Caco-2 (cell line): Measurements from ENCODE around the gene ZNF45. TPM values are rescaled to one million over a fixed set of nuclear protein-coding genes. Genes with fewer than 3 reads are reported as not detected.
"Not testable (repeated sequence)": the region's sequence is repeated elsewhere in the genome, so short reads cannot be mapped to it uniquely, and the experiment has no call there.

Source experiments
- BruUV-seq: library from RNA; stranded (reverse); fragments of 400-500 nt; replicated peaks from 2 replicates; lab custom pipeline; 2021; lab: Mats Ljungman, UMichigan
- CTCF ChIA-PET: fragments of 300-600 bp; sonication (Branson Sonifier 250); formaldehyde crosslinking; loops from one replicate; lab custom pipeline; 2022; ENCODE audit warnings: antibody characterized with exemption; lab: Charles Lee
- POLR2A ChIA-PET: fragments of 300-600 bp; sonication (Branson Sonifier 250); formaldehyde crosslinking; loops from one replicate; lab custom pipeline; 2022; ENCODE audit warnings: antibody characterized with exemption; lab: Charles Lee
- DNase-seq, 2 experiments: peaks; one replicate each; pipeline versions ENCODE4 v3.0.0 to v3.0.0-alpha.2; 2020 to 2022
- H3K27me3 ChIP-seq: replicated peaks from 2 replicates; pipeline ENCODE4 v1.6.0; 2011; ENCODE audit warnings: low read length; ENCODE audit not compliant: control insufficient read depth, insufficient read depth
- H3K36me3 ChIP-seq: 2 replicates; pipeline ENCODE4 v1.5.1; 2011; ENCODE audit warnings: low read length; ENCODE audit not compliant: control insufficient read depth, insufficient read depth
- H3K4me1 ChIP-seq: fragments of 250-450 bp; sonication (Bioruptor Pico); 2 replicates; pipeline ENCODE4 v1.5.1; 2020; ENCODE audit warnings: mild to moderate bottlenecking
- H3K4me3 ChIP-seq: 2 replicates; pipeline ENCODE4 v1.5.1; 2011; ENCODE audit warnings: low read depth, mild to moderate bottlenecking, control low read depth, low read length
- H3K9me3 ChIP-seq: fragments of 250-450 bp; sonication (Bioruptor Pico); 2 replicates; pipeline ENCODE4 v1.5.1; 2020; ENCODE audit warnings: mild to moderate bottlenecking, moderate library complexity
- H3K27ac Mint-ChIP-seq: one replicate; pipeline ENCODE4 v1.8.0; 2022; ENCODE audit warnings: mixed read lengths; ENCODE audit not compliant: unreplicated experiment
- H3K27me3 Mint-ChIP-seq: one replicate; pipeline ENCODE4 v1.8.0; 2022; ENCODE audit warnings: mixed read lengths; ENCODE audit not compliant: insufficient read depth, unreplicated experiment
- H3K36me3 Mint-ChIP-seq: one replicate; pipeline ENCODE4 v1.8.0; 2022; ENCODE audit warnings: mild to moderate bottlenecking, mixed read lengths; ENCODE audit not compliant: insufficient read depth, unreplicated experiment
- H3K4me1 Mint-ChIP-seq: one replicate; pipeline ENCODE4 v1.8.0; 2022; ENCODE audit warnings: low read depth, mixed read lengths; ENCODE audit not compliant: unreplicated experiment
- H3K4me3 Mint-ChIP-seq: one replicate; pipeline ENCODE4 v1.8.0; 2022; ENCODE audit warnings: mild to moderate bottlenecking, moderate library complexity, mixed read lengths; ENCODE audit not compliant: unreplicated experiment
- H3K9me3 Mint-ChIP-seq: one replicate; pipeline ENCODE4 v1.8.0; 2022; ENCODE audit warnings: mixed read lengths; ENCODE audit not compliant: unreplicated experiment
- CTCF ChIP-seq, 2 experiments: fragments of 200-600 bp in 1 of 2; IDR thresholded peaks; 1 replicate in 1 of 2; 2 replicates in 1 of 2; pipeline versions ENCODE4 v1.5.1 to v1.8.0; 2011 to 2022; ENCODE audit warnings: antibody characterized with exemption in 1 of 2, control low read depth in 1 of 2, inconsistent platforms in 1 of 2, low read depth in 1 of 2, low read length in 1 of 2, mild to moderate bottlenecking in 1 of 2, moderate library complexity in 1 of 2; ENCODE audit not compliant: insufficient read depth in 1 of 2, severe bottlenecking in 1 of 2, unreplicated experiment in 1 of 2
- intact Hi-C: fragments of 100-400 bp; cut with micrococcal nuclease; formaldehyde crosslinking; loops from one replicate; pipeline ENCODE4 v1.10.0; 2022; ENCODE audit not compliant: unreplicated experiment
- total RNA-seq: library from RNA; stranded (reverse); gene quantifications from 2 replicates; pipeline ENCODE4 v1.2.3, GENCODE V29; 2022

Gene ZNF45
- total RNA-seq, 1 experiment from 2014 or later: 14.8 TPM

DNA sequence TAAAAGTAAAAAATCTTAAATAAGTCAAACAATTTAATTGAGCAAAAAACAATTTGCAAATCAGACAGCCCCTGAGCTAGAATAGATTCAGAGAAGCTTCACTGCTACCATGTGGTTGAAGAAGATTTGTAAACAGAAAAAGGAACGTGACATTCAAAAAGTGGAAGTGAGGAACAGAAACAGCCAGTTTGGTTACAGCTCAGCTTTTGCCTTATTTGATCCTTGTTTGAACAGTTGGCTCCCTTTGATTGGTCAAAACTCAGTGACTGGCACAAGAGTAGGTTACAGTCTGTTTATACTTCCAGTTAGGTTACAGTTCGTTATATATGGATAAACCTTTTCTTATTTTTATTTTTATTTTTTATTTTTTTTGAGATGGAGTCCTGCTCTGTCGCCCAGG lies 21.7 kb upstream of the ZNF45 start:
- Mint-ChIP-seq H3K36me3 (no peaks in the 10 kb centered on the region), H3K9me3 (peaks cover 20% of the 10 kb centered on the region), H3K27me3 (no peaks in the 10 kb centered on the region), H3K4me1 (no peaks in the 10 kb centered on the region), H3K27ac (no peak overlapping the region), H3K4me3 (no peak overlapping the region)
- Histone ChIP-seq H3K36me3 (no peaks in the 10 kb centered on the region; the same call in 1 of the 2 replicates), H3K27me3 (no peaks in the 10 kb centered on the region), H3K4me3 (no peak overlapping the region), H3K9me3 (no peaks in the 10 kb centered on the region), H3K4me1 (peaks cover 4% of the 10 kb centered on the region; the same call in 1 of the 2 replicates)
- no peak for DNase-seq
- no TSS peak for BruUV-seq
- ChIA-PET POLR2A (no interaction called here), CTCF (no interaction called here)
- no peak for TF ChIP-seq CTCF (IDR thresholded peaks at IDR 0.05; ENCODE audit: insufficient read depth in 1 of 2, low read depth in 1 of 2, low read length in 1 of 2, severe bottlenecking in 1 of 2, unreplicated experiment in 1 of 2)
- intact Hi-C loops: loop anchor here (10.0 kb wide), 1 partner anchor 98 kb away; the partner anchor contains the start of gene ZNF223

DNA sequence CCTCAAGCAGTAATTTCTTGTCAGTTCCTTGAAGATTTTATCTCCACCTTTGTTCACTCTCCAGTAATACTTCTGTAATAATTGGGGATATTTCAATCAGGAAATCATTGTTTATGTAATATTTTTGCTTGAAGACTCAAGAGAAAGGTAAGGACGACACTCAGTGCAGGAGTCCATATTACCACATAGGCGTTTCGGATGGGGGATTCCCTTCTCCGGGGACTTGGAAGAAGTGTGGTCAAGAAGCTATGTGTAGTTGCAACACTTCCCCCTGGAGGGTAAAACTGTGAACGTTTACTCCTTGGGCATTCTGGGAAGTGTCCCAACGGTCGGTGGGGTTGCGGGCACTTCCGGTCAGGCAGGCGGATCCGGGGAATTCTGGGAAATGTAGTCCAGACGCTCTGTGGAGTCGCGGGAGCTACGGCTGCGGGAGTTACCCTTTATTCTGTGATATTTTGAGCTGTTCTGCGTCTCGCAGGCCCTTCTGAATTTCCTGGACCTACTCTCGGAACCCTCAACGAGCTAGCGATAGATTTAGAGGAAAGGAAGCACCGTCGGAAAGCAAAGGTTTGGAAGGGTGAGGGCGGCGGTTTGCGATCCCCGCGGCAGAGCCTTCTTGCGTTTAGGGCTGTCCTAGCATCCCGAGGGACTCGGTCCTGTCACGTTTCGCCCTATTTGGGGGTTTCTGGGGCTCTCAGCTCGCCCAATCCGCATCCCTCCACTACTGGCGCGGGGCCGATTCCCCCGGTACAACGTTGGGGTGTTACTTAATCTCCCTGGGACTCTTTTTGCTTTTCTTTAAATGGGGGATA lies 16.0 kb upstream of the ZNF45 start, which contains the start of gene ZNF221:
ZNF221 (plus strand) TSS at position 395 of the 812 bp plus-strand sequence. CDS start 11,499 bp downstream, outside the sequence.
- Histone ChIP-seq H3K4me3 (peak within 1 kb of the TSS; percentile 58), H3K4me1 (no peaks in the 10 kb centered on the region), H3K36me3 (no peaks in the 10 kb centered on the region; the same call in 1 of the 2 replicates), H3K9me3 (peaks cover 18% of the 10 kb centered on the region), H3K27me3 (no peaks in the 10 kb centered on the region)
- Mint-ChIP-seq H3K27me3 (peaks cover 11% of the 10 kb centered on the region), H3K4me1 (no peaks in the 10 kb centered on the region), H3K27ac (peak within 1 kb of the TSS; percentile 93), H3K4me3 (peak within 1 kb of the TSS; percentile 100), H3K9me3 (peaks cover 38% of the 10 kb centered on the region), H3K36me3 (peaks cover 10% of the 10 kb centered on the region)
- intact Hi-C loops: loop anchor here (1.0 to 10.0 kb wide), 6 partner anchors 16 to 143 kb away; partner anchors contain the start of genes ZNF155, ZNF223, ZNF224 and ZNF230
- peak; percentile 94 to 95 for DNase-seq
- POLR2A ChIA-PET: interaction anchor here (0.5 to 1.2 kb wide), 5 partner anchors 11 to 214 kb away, joined by 3 to 10 read pairs (median 4); partner anchors contain the start of genes ZNF226, ZNF283 and ZNF45
- TF ChIP-seq CTCF (IDR thresholded peaks at IDR 0.05; ENCODE audit: insufficient read depth in 1 of 2, low read depth in 1 of 2, low read length in 1 of 2, severe bottlenecking in 1 of 2, unreplicated experiment in 1 of 2): peak; percentile 19 to 35
- CTCF ChIA-PET: interaction anchor here (0.7 to 1.2 kb wide), 4 partner anchors 16 to 214 kb away, joined by 3 to 6 read pairs (median 4); partner anchors contain the start of genes ZNF226 and ZNF45
- TSS peak; percentile 64 for BruUV-seq

- POLR2A ChIA-PET, DNase-seq, H3K36me3 Mint-ChIP-seq, CTCF ChIA-PET, H3K4me1 Mint-ChIP-seq, H3K27me3 ChIP-seq, H3K36me3 ChIP-seq, H3K4me1 ChIP-seq, H3K27ac Mint-ChIP-seq, H3K4me3 ChIP-seq, BruUV-seq: not testable (repeated sequence)
- peaks cover 44% of the 10 kb centered on the region for H3K9me3 Mint-ChIP-seq
- intact Hi-C loops: loop anchor here (10.0 kb wide), 1 partner anchor 105 kb away; the partner anchor contains the start of gene ZNF223
- H3K9me3 ChIP-seq: peaks cover 18% of the 10 kb centered on the region
- peak overlapping the region; percentile 30 for H3K4me3 Mint-ChIP-seq
- H3K27me3 Mint-ChIP-seq: peaks cover 17% of the 10 kb centered on the region
These were observed 14.7 kb upstream of the ZNF45 start for GRCh38 chr19:43949803-43950202.

DNA sequence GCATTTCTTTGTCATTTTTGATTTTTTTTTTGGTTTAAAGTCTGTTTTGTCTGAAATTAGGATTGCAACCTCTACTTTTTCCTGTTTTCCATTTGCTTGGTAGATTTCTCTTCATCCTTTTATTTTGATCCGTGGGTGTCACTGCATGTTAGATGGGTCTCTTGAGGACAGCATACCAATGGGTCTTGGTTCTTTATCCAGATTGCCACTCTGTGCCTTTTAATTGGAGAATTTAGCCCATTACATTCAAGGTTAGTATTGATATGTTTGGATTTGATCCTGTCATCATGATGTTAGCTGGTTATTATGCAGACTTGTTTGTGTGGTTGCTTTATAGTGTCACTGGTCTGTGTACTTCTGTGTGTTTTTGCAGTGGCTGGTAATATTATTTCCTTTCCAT lies 12.3 kb upstream of the ZNF45 start:
- H3K9me3 Mint-ChIP-seq: peaks cover 61% of the 10 kb centered on the region
- H3K27me3 ChIP-seq, H3K4me1 Mint-ChIP-seq, CTCF ChIA-PET, H3K36me3 ChIP-seq, H3K4me3 ChIP-seq, H3K36me3 Mint-ChIP-seq, DNase-seq, BruUV-seq, intact Hi-C loops, H3K4me3 Mint-ChIP-seq, H3K27ac Mint-ChIP-seq, POLR2A ChIA-PET, H3K4me1 ChIP-seq: not testable (repeated sequence)
- peaks cover 18% of the 10 kb centered on the region for H3K9me3 ChIP-seq
- peaks cover 24% of the 10 kb centered on the region for H3K27me3 Mint-ChIP-seq
